Neural cell (in vitro differentiated cells): Measurements from ENCODE around the gene GP5.

ENCODE experiments used
- POLR2AphosphoS5 ChIP-seq: IDR thresholded peaks from 2 replicates; pipeline ENCODE4 v1.6.1; 2012
- TF ChIP-seq, protein P1 (sequence below): fragments of 450-650 bp; IDR thresholded peaks from 2 replicates; pipeline ENCODE4 v1.5.1; 2014; ENCODE audit warnings: antibody characterized with exemption, mild to moderate bottlenecking, moderate library complexity; ENCODE audit not compliant: poor library complexity, severe bottlenecking

DNA sequence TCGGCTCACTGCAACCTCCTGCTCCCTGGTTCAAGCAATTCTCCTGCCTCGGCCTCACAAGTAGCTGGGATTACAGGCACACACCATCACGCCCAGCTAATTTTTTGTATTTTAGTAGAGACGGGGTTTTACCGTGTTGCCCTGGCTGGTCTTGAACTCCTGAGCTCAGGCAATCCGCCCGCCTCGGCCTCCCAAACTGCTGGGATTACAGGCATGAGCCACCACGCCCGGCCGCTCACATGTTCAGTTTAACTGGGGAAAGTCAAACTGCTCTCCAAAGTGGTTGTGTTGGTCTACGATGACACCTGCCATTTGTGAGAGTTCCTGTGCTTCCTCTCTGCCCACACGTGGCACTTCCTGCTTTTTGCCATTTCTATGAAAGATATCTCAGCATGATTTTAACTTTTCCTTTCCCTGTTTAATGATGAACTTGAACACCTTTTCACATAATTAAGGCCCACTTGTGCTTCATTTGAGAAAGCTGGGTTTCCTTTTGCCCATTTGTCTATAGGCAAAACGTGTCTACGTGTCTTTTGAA is 877 bp upstream of the GP5 start:
- TF ChIP-seq, protein P1, sequence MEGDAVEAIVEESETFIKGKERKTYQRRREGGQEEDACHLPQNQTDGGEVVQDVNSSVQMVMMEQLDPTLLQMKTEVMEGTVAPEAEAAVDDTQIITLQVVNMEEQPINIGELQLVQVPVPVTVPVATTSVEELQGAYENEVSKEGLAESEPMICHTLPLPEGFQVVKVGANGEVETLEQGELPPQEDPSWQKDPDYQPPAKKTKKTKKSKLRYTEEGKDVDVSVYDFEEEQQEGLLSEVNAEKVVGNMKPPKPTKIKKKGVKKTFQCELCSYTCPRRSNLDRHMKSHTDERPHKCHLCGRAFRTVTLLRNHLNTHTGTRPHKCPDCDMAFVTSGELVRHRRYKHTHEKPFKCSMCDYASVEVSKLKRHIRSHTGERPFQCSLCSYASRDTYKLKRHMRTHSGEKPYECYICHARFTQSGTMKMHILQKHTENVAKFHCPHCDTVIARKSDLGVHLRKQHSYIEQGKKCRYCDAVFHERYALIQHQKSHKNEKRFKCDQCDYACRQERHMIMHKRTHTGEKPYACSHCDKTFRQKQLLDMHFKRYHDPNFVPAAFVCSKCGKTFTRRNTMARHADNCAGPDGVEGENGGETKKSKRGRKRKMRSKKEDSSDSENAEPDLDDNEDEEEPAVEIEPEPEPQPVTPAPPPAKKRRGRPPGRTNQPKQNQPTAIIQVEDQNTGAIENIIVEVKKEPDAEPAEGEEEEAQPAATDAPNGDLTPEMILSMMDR = no peak
- no peak for TF ChIP-seq POLR2AphosphoS5
